CD14-positive monocyte (primary cell): Measurements from ENCODE around the gene GNG2. TPM values are rescaled to one million over a fixed set of nuclear protein-coding genes. Genes with fewer than 3 reads are reported as not detected.

Experiments used
- DNase-seq, 3 donors: peaks; one replicate each; pipeline ENCODE4 v3.0.0-alpha.2; 2011 to 2022
- H2AFZ ChIP-seq: 2 replicates; pipeline ENCODE4 v1.6.0; 2012; ENCODE audit warnings: mild to moderate bottlenecking, low read depth, low read length, inconsistent platforms; ENCODE audit not compliant: insufficient read depth, poor library complexity, severe bottlenecking
- H3K27ac ChIP-seq, 2 donors: 1 replicate in 1 of 2; 2 replicates in 1 of 2; pipeline ENCODE4 v1.5.1; 2012 to 2013; ENCODE audit warnings: low read length in 2 of 2, control low read depth in 1 of 2, inconsistent platforms in 1 of 2, low read depth in 1 of 2, mild to moderate bottlenecking in 1 of 2
- H3K27me3 ChIP-seq, 2 donors: one replicate each; pipeline versions ENCODE4 v1.6.0 to v1.6.1; 2011 to 2013; ENCODE audit warnings: low read length in 2 of 2; ENCODE audit not compliant: control insufficient read depth in 2 of 2, insufficient read depth in 2 of 2
- H3K36me3 ChIP-seq, 2 donors: replicated peaks in 1 of 2; 1 replicate in 1 of 2; 2 replicates in 1 of 2; pipeline versions ENCODE4 v1.5.1 to v1.6.1; 2012 to 2013; ENCODE audit warnings: low read length in 2 of 2, control low read depth in 1 of 2, inconsistent platforms in 1 of 2, mild to moderate bottlenecking in 1 of 2; ENCODE audit not compliant: insufficient read depth in 2 of 2, control insufficient read depth in 1 of 2
- H3K4me1 ChIP-seq, 2 donors: 1 replicate in 1 of 2; 2 replicates in 1 of 2; pipeline versions ENCODE4 v1.5.1 to v1.6.1; 2012 to 2013; ENCODE audit warnings: low read length in 2 of 2, control low read depth in 1 of 2, inconsistent platforms in 1 of 2, mild to moderate bottlenecking in 1 of 2, moderate library complexity in 1 of 2; ENCODE audit not compliant: insufficient read depth in 2 of 2, control insufficient read depth in 1 of 2
- H3K4me2 ChIP-seq: replicated peaks from 2 replicates; pipeline ENCODE3; 2012; ENCODE audit warnings: low read length, moderate library complexity, mild to moderate bottlenecking; ENCODE audit not compliant: poor library complexity, severe bottlenecking; ENCODE audit errors: extremely low read depth
- H3K4me3 ChIP-seq, 3 experiments: fragments of 200-600 bp in 1 of 3; sonication (generic) in 1 of 3; replicated peaks in 1 of 3; 1 replicate in 2 of 3; 2 replicates in 1 of 3; pipeline ENCODE4 v1.5.1; 2011 to 2013; ENCODE audit warnings: low read length in 3 of 3, mild to moderate bottlenecking in 3 of 3, control low read depth in 2 of 3, low read depth in 2 of 3, inconsistent platforms in 1 of 3, moderate library complexity in 1 of 3
- H3K79me2 ChIP-seq: 2 replicates; pipeline ENCODE4 v1.6.0; 2012; ENCODE audit warnings: mild to moderate bottlenecking, control low read depth, inconsistent platforms, low read length, moderate library complexity; ENCODE audit not compliant: insufficient read depth
- H3K9ac ChIP-seq: 2 replicates; pipeline ENCODE4 v1.6.0; 2017; ENCODE audit warnings: low read length, mild to moderate bottlenecking; ENCODE audit not compliant: insufficient read depth, poor library complexity, severe bottlenecking
- H3K9me3 ChIP-seq, 2 donors: replicated peaks in 1 of 2; 1 replicate in 1 of 2; 2 replicates in 1 of 2; pipeline versions ENCODE4 v1.5.1 to v1.6.1; 2012 to 2013; ENCODE audit warnings: low read length in 2 of 2, control low read depth in 1 of 2; ENCODE audit not compliant: control insufficient read depth in 1 of 2, insufficient read depth in 1 of 2
- H4K20me1 ChIP-seq: 2 replicates; pipeline ENCODE4 v1.6.0; 2012; ENCODE audit warnings: mild to moderate bottlenecking, low read length, control low read depth, moderate library complexity; ENCODE audit not compliant: insufficient read depth
- H3K27ac Mint-ChIP-seq, 7 donors: one replicate each; pipeline ENCODE4 v1.8.0; 2020; ENCODE audit warnings: mild to moderate bottlenecking in 7 of 7, mixed read lengths in 7 of 7, moderate library complexity in 6 of 7, inconsistent platforms in 2 of 7
- H3K27me3 Mint-ChIP-seq, 3 donors: one replicate each; pipeline ENCODE4 v1.8.0; 2021 to 2022; ENCODE audit warnings: low read depth in 3 of 3, mild to moderate bottlenecking in 3 of 3, mixed read lengths in 3 of 3, moderate library complexity in 3 of 3, inconsistent platforms in 1 of 3
- H3K36me3 Mint-ChIP-seq, 2 donors: one replicate each; pipeline ENCODE4 v1.8.0; 2020; ENCODE audit warnings: mixed read lengths in 2 of 2, inconsistent platforms in 1 of 2, mild to moderate bottlenecking in 1 of 2
- H3K4me1 Mint-ChIP-seq: one replicate; pipeline ENCODE4 v1.8.0; 2020; ENCODE audit warnings: mild to moderate bottlenecking, mixed read lengths
- H3K4me3 Mint-ChIP-seq, 2 donors: one replicate each; pipeline ENCODE4 v1.8.0; 2020; ENCODE audit warnings: mild to moderate bottlenecking in 2 of 2, mixed read lengths in 2 of 2, moderate library complexity in 1 of 2
- H3K9me3 Mint-ChIP-seq, 7 donors: one replicate each; pipeline ENCODE4 v1.8.0; 2020 to 2022; ENCODE audit warnings: mixed read lengths in 7 of 7, mild to moderate bottlenecking in 6 of 7, moderate library complexity in 6 of 7, inconsistent platforms in 2 of 7
- CTCF ChIP-seq: fragments of 200-600 bp; IDR thresholded peaks from one replicate; pipeline ENCODE4 v1.8.0; 2022; ENCODE audit warnings: antibody characterized with exemption, mild to moderate bottlenecking
- whole genome bisulfite sequencing: methylation state at CpG from one replicate; pipeline ENCODE4 v1.1.5; 2013; ENCODE audit warnings: missing lambda C conversion rate; ENCODE audit not compliant: insufficient coverage; 5-methylcytosine and 5-hydroxymethylcytosine counted together
- intact Hi-C, 2 donors: fragments of 100-400 bp; cut with micrococcal nuclease; formaldehyde crosslinking; loops; one replicate each; pipeline versions ENCODE4 v1.15.0 to v1.15.1; 2023
- polyA plus RNA-seq, 3 donors: library from polyadenylated mRNA; depleted of rRNA in 1 of 3; unstranded in 2 of 3; stranded (reverse) in 1 of 3; fragments of 300-500 nt in 2 of 3; fragments of >200 nt in 1 of 3; fragmentation: Illumina TruSeq in 2 of 3; gene quantifications; 1 replicate in 2 of 3; 2 replicates in 1 of 3; pipeline ENCODE4 v1.2.3, GENCODE V29; 2012 to 2021

Gene GNG2
- polyA plus RNA-seq, 3 donors = 42.7 to 151 (median 146) TPM

- Mint-ChIP-seq H3K4me1 (peaks cover 51% of the 10 kb centered on the region), H3K27ac (peak overlapping the region; percentile 88 to 95 (median 92)), H3K9me3 (peaks cover 0 to 2% (median 0%) of the 10 kb centered on the region in 7 donors), H3K36me3 (peaks cover 31 to 43% of the 10 kb centered on the region in 2 donors), H3K27me3 (peaks cover 0 to 1% (median 0%) of the 10 kb centered on the region in 3 donors), H3K4me3 (peak overlapping the region in 1 of 2 donors; percentile 62)
- Histone ChIP-seq H3K4me3 (peak overlapping the region in 1 of 3 experiments; percentile 15), H2AFZ (no peak overlapping the region), H3K4me1 (peaks cover 29 to 30% of the 10 kb centered on the region in 2 donors), H3K27me3 (no peaks in the 10 kb centered on the region), H3K36me3 (no peaks in the 10 kb centered on the region), H3K9ac (peak overlapping the region; percentile 37), H3K9me3 (no peaks in the 10 kb centered on the region), H3K4me2 (peak overlapping the region; percentile 0), H3K27ac (peak overlapping the region; percentile 20 to 89), H3K79me2 (peaks cover 91% of the 10 kb centered on the region), H4K20me1 (peaks cover 22% of the 10 kb centered on the region)
- no CpG with 5 or more reads among the region's 2 CpGs for WGBS
- intact Hi-C loops = loop anchor here in 1 of 2 donors (1.0 kb wide), 1 partner anchor 11 kb away; no protein-coding TSS in a partner anchor
- no peak for TF ChIP-seq CTCF
- DNase-seq = peak; percentile 85 to 97 (median 94)
Observed at GRCh38 chr14:51873221-51873893, 12.9 kb downstream of the GNG2 start.

- Histone ChIP-seq H3K4me1 (peaks cover 46 to 51% of the 10 kb centered on the region in 2 donors), H3K4me3 (no peak overlapping the region), H3K9me3 (no peaks in the 10 kb centered on the region), H3K36me3 (no peaks in the 10 kb centered on the region), H3K27ac (no peak overlapping the region), H3K9ac (no peak overlapping the region), H4K20me1 (peaks cover 19% of the 10 kb centered on the region), H3K79me2 (peaks cover 79% of the 10 kb centered on the region), H2AFZ (no peak overlapping the region), H3K4me2 (no peak overlapping the region), H3K27me3 (no peaks in the 10 kb centered on the region)
- WGBS = 100% methylated on average over 1 of the region's 1 CpG
- H3K4me3 Mint-ChIP-seq = no peak overlapping the region
- H3K4me1 Mint-ChIP-seq = peaks cover 53% of the 10 kb centered on the region
- H3K36me3 Mint-ChIP-seq = peaks cover 52 to 53% of the 10 kb centered on the region in 2 donors
- TF ChIP-seq CTCF = no peak
- H3K27me3 Mint-ChIP-seq = peaks cover 0 to 1% (median 0%) of the 10 kb centered on the region in 3 donors
- no peak for DNase-seq
- intact Hi-C loops = no loop called here
- H3K9me3 Mint-ChIP-seq = peaks cover 0 to 2% (median 0%) of the 10 kb centered on the region in 7 donors
- H3K27ac Mint-ChIP-seq = peak overlapping the region in 2 of 7 donors; percentile 18 to 49
Observed at GRCh38 chr14:51877810-51878209, 17.4 kb downstream of the GNG2 start.
